Lower leg skin (tissue), 4 donors: ENCODE data around the gene VPS26C. TPM values are rescaled to one million over a fixed set of nuclear protein-coding genes. Genes with fewer than 3 reads are reported as not detected.

Experiments used
- DNase-seq, 2 donors: peaks; one replicate each; pipeline ENCODE4 v3.0.0-alpha.2; 2019; ENCODE audit warnings: low spot score in 2 of 2
- H3K4me3 ChIP-seq: fragments of 200-600 bp; sonication (generic); 2 replicates; pipeline ENCODE4 v1.5.1; 2017; ENCODE audit warnings: mild to moderate bottlenecking, low read depth; ENCODE audit not compliant: poor library complexity, severe bottlenecking
- CTCF ChIP-seq, 3 donors: fragments of 450-650 bp; IDR thresholded peaks; one replicate each; pipeline ENCODE4 v1.5.1; 2016; ENCODE audit warnings: antibody characterized with exemption in 3 of 3, mild to moderate bottlenecking in 3 of 3, moderate library complexity in 2 of 3
- POLR2A ChIP-seq, 2 donors: fragments of 450-650 bp; IDR thresholded peaks; one replicate each; pipeline ENCODE4 v1.6.1; 2016 to 2017; ENCODE audit warnings: antibody characterized with exemption in 2 of 2, mild to moderate bottlenecking in 1 of 2, moderate library complexity in 1 of 2
- WGBS, 2 donors: methylation state at CpG; one replicate each; pipeline ENCODE4 v1.1.5; 2018; 5-methylcytosine and 5-hydroxymethylcytosine counted together
- intact Hi-C: fragments of 100-400 bp; cut with DNase I; formaldehyde crosslinking; loops from one replicate; pipeline ENCODE4 v1.15.0; 2023; ENCODE audit warnings: low total_unique reads
- total RNA-seq, 4 donors: library from RNA; depleted of rRNA; stranded (reverse); fragments of >200 nt; gene quantifications; one replicate each; pipeline ENCODE4 v1.1.0, GENCODE V29; 2016

Gene VPS26C
- total RNA-seq, 4 donors from 2014 or later = 40.8 to 69.9 (median 49.2) TPM

GRCh38 chr21:37220433-37220980 lies 46.6 kb downstream of the VPS26C start:
- intact Hi-C loops = no loop called here
- TF ChIP-seq POLR2A (IDR thresholded peaks at IDR 0.05) (no peak), CTCF (IDR thresholded peaks at IDR 0.05) (no peak)
- H3K4me3 ChIP-seq = peak overlapping the region; percentile 64
- WGBS, 2 donors = 3 to 6% methylated on average over 25 to 34 of the region's 35 CpGs
- peak in 1 of 2 donors; percentile 82 for DNase-seq

GRCh38 chr21:37219761-37220432 lies 47.2 kb downstream of the VPS26C start:
- intact Hi-C loops = no loop called here
- no peak for TF ChIP-seq CTCF (IDR thresholded peaks at IDR 0.05)
- no peak for TF ChIP-seq POLR2A (IDR thresholded peaks at IDR 0.05)
- peak in 1 of 2 donors; percentile 49 for DNase-seq
- no peak overlapping the region for H3K4me3 ChIP-seq
- 51 to 61% methylated on average over 13 of the region's 13 CpGs for WGBS, 2 donors

GRCh38 chr21:37214952-37215351 lies 52.2 kb downstream of the VPS26C start:
- peak in 1 of 2 donors; percentile 39 for DNase-seq
- TF ChIP-seq POLR2A (IDR thresholded peaks at IDR 0.05) (no peak), CTCF (IDR thresholded peaks at IDR 0.05) (no peak)
- 86 to 87% methylated on average over 9 of the region's 9 CpGs for WGBS, 2 donors
- H3K4me3 ChIP-seq = no peak overlapping the region
- intact Hi-C loops = no loop called here

GRCh38 chr21:37210799-37211198 lies 56.3 kb downstream of the VPS26C start:
- intact Hi-C loops = no loop called here
- no peak overlapping the region for H3K4me3 ChIP-seq
- no peak for DNase-seq
- WGBS, 2 donors = 93 to 97% methylated on average over 1 of the region's 1 CpG
- TF ChIP-seq POLR2A (IDR thresholded peaks at IDR 0.05) = no peak
- TF ChIP-seq CTCF (IDR thresholded peaks at IDR 0.05) = no peak

GRCh38 chr21:37210130-37210529 lies 57.0 kb downstream of the VPS26C start:
- WGBS, 2 donors = 88 to 91% methylated on average over 7 of the region's 7 CpGs
- intact Hi-C loops = no loop called here
- no peak for TF ChIP-seq POLR2A (IDR thresholded peaks at IDR 0.05)
- no peak for TF ChIP-seq CTCF (IDR thresholded peaks at IDR 0.05)
- no peak for DNase-seq
- H3K4me3 ChIP-seq = no peak overlapping the region
